Natural killer cell (primary cell): ENCODE results near the gene LRRTM3. TPM values are rescaled to one million over a fixed set of nuclear protein-coding genes. Genes with fewer than 3 reads are reported as not detected.

Experiments
- ATAC-seq, 3 donors: fragments of 150-1000 bp in 2 of 3; fragments of 200-7000 bp in 1 of 3; cut with Tn5 transposase; 1 replicate in 1 of 3; 2 replicates in 2 of 3; pipeline ENCODE4 v1.10.0; 2021; ENCODE audit warnings: mild to moderate bottlenecking in 2 of 3, moderate library complexity in 2 of 3
- DNase-seq, 2 donors: peaks; one replicate each; pipeline versions ENCODE4 v3.0.0 to v3.0.0-alpha.2; 2013 to 2021; ENCODE audit warnings: mixed read lengths in 1 of 2
- H3K27ac ChIP-seq: one replicate; pipeline ENCODE4 v1.5.1; 2013; ENCODE audit warnings: mild to moderate bottlenecking, low read length
- H3K27me3 ChIP-seq: one replicate; pipeline ENCODE4 v1.6.1; 2013; ENCODE audit warnings: low read length; ENCODE audit not compliant: control insufficient read depth, insufficient read depth
- H3K36me3 ChIP-seq: one replicate; pipeline ENCODE4 v1.6.1; 2013; ENCODE audit warnings: low read length; ENCODE audit not compliant: control insufficient read depth, insufficient read depth
- H3K4me1 ChIP-seq: one replicate; pipeline ENCODE4 v1.6.1; 2013; ENCODE audit warnings: low read length; ENCODE audit not compliant: control insufficient read depth, insufficient read depth
- H3K4me3 ChIP-seq: one replicate; pipeline ENCODE4 v1.5.1; 2013; ENCODE audit warnings: low read length
- H3K9me3 ChIP-seq: one replicate; pipeline ENCODE4 v1.6.1; 2013; ENCODE audit warnings: low read length; ENCODE audit not compliant: control insufficient read depth, insufficient read depth
- H3K27ac Mint-ChIP-seq, 2 donors: one replicate each; pipeline ENCODE4 v1.8.0; 2022; ENCODE audit warnings: mild to moderate bottlenecking in 2 of 2, mixed read lengths in 2 of 2, moderate library complexity in 1 of 2
- H3K27me3 Mint-ChIP-seq, 2 donors: one replicate each; pipeline ENCODE4 v1.8.0; 2022; ENCODE audit warnings: low read depth in 2 of 2, mixed read lengths in 2 of 2
- H3K36me3 Mint-ChIP-seq: one replicate; pipeline ENCODE4 v1.8.0; 2022; ENCODE audit warnings: mixed read lengths
- H3K4me1 Mint-ChIP-seq, 2 donors: one replicate each; pipeline ENCODE4 v1.8.0; 2022; ENCODE audit warnings: mixed read lengths in 2 of 2
- H3K4me3 Mint-ChIP-seq: one replicate; pipeline ENCODE4 v1.8.0; 2022; ENCODE audit warnings: mild to moderate bottlenecking, moderate library complexity, mixed read lengths
- H3K9me3 Mint-ChIP-seq, 2 donors: one replicate each; pipeline ENCODE4 v1.8.0; 2022; ENCODE audit warnings: mixed read lengths in 2 of 2
- WGBS: methylation state at CpG from one replicate; pipeline ENCODE4 v1.1.7; 2013; ENCODE audit warnings: missing lambda C conversion rate; ENCODE audit not compliant: insufficient coverage; 5-methylcytosine and 5-hydroxymethylcytosine counted together
- intact Hi-C: fragments of 100-400 bp; cut with micrococcal nuclease; formaldehyde crosslinking; loops from one replicate; pipeline ENCODE4 v1.14.2; 2022
- total RNA-seq, 4 donors: library from RNA; stranded (reverse); fragments of 120-200 nt in 1 of 4; gene quantifications; one replicate each; pipeline versions ENCODE4 v1.2.3 to v1.2.4, GENCODE V29; 2013 to 2022
- TF ChIP-seq, protein P1 (sequence below): fragments of 200-600 bp; IDR thresholded peaks from one replicate; pipeline ENCODE4 v1.8.0; 2022; ENCODE audit warnings: antibody characterized with exemption

LRRTM3 gene
- total RNA-seq, 3 donors from 2014 or later (not counting 1 experiment from before 2014, with no cell fraction given) = not detected

DNA sequence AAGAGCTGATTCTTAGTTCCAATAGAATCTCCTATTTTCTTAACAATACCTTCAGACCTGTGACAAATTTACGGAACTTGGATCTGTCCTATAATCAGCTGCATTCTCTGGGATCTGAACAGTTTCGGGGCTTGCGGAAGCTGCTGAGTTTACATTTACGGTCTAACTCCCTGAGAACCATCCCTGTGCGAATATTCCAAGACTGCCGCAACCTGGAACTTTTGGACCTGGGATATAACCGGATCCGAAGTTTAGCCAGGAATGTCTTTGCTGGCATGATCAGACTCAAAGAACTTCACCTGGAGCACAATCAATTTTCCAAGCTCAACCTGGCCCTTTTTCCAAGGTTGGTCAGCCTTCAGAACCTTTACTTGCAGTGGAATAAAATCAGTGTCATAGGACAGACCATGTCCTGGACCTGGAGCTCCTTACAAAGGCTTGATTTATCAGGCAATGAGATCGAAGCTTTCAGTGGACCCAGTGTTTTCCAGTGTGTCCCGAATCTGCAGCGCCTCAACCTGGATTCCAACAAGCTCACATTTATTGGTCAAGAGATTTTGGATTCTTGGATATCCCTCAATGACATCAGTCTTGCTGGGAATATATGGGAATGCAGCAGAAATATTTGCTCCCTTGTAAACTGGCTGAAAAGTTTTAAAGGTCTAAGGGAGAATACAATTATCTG is 1.6 kb downstream of the LRRTM3 start:
- Histone ChIP-seq H3K27me3 (no peaks in the 10 kb centered on the region), H3K4me3 (no peak overlapping the region), H3K4me1 (no peaks in the 10 kb centered on the region), H3K27ac (no peak overlapping the region), H3K36me3 (no peaks in the 10 kb centered on the region), H3K9me3 (no peaks in the 10 kb centered on the region)
- no peak overlapping the region for H3K27ac Mint-ChIP-seq
- ATAC-seq (no peak), DNase-seq (no peak)
- no peak overlapping the region for H3K4me3 Mint-ChIP-seq
- intact Hi-C loops = no loop called here
- no peaks in the 10 kb centered on the region for H3K4me1 Mint-ChIP-seq
- WGBS = 49% methylated on average over 11 of the region's 11 CpGs
- TF ChIP-seq, protein P1, sequence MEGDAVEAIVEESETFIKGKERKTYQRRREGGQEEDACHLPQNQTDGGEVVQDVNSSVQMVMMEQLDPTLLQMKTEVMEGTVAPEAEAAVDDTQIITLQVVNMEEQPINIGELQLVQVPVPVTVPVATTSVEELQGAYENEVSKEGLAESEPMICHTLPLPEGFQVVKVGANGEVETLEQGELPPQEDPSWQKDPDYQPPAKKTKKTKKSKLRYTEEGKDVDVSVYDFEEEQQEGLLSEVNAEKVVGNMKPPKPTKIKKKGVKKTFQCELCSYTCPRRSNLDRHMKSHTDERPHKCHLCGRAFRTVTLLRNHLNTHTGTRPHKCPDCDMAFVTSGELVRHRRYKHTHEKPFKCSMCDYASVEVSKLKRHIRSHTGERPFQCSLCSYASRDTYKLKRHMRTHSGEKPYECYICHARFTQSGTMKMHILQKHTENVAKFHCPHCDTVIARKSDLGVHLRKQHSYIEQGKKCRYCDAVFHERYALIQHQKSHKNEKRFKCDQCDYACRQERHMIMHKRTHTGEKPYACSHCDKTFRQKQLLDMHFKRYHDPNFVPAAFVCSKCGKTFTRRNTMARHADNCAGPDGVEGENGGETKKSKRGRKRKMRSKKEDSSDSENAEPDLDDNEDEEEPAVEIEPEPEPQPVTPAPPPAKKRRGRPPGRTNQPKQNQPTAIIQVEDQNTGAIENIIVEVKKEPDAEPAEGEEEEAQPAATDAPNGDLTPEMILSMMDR = no peak
- H3K36me3 Mint-ChIP-seq = no peaks in the 10 kb centered on the region
- peaks cover 2 to 14% of the 10 kb centered on the region in 2 donors for H3K27me3 Mint-ChIP-seq
- peaks cover 0 to 3% of the 10 kb centered on the region in 2 donors for H3K9me3 Mint-ChIP-seq

DNA sequence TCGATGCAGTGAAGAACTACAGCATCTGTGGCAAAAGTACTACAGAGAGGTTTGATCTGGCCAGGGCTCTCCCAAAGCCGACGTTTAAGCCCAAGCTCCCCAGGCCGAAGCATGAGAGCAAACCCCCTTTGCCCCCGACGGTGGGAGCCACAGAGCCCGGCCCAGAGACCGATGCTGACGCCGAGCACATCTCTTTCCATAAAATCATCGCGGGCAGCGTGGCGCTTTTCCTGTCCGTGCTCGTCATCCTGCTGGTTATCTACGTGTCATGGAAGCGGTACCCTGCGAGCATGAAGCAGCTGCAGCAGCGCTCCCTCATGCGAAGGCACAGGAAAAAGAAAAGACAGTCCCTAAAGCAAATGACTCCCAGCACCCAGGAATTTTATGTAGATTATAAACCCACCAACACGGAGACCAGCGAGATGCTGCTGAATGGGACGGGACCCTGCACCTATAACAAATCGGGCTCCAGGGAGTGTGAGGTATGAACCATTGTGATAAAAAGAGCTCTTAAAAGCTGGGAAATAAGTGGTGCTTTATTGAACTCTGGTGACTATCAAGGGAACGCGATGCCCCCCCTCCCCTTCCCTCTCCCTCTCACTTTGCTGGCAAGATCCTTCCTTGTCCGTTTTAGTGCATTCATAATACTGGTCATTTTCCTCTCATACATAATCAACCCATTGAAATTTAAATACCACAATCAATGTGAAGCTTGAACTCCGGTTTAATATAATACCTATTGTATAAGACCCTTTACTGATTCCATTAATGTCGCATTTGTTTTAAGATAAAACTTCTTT is 2.3 kb downstream of the LRRTM3 start:
- intact Hi-C loops = no loop called here
- TF ChIP-seq, protein P1 = no peak
- Histone ChIP-seq H3K4me3 (no peak overlapping the region), H3K9me3 (no peaks in the 10 kb centered on the region), H3K27ac (no peak overlapping the region), H3K27me3 (no peaks in the 10 kb centered on the region), H3K4me1 (no peaks in the 10 kb centered on the region), H3K36me3 (no peaks in the 10 kb centered on the region)
- Mint-ChIP-seq H3K9me3 (no peaks in the 10 kb centered on the region), H3K27ac (no peak overlapping the region), H3K36me3 (no peaks in the 10 kb centered on the region), H3K4me1 (no peaks in the 10 kb centered on the region), H3K27me3 (peaks cover 2 to 14% of the 10 kb centered on the region in 2 donors), H3K4me3 (no peak overlapping the region)
- no peak for DNase-seq
- no peak for ATAC-seq
- WGBS = 5% methylated on average over 28 of the region's 30 CpGs

DNA sequence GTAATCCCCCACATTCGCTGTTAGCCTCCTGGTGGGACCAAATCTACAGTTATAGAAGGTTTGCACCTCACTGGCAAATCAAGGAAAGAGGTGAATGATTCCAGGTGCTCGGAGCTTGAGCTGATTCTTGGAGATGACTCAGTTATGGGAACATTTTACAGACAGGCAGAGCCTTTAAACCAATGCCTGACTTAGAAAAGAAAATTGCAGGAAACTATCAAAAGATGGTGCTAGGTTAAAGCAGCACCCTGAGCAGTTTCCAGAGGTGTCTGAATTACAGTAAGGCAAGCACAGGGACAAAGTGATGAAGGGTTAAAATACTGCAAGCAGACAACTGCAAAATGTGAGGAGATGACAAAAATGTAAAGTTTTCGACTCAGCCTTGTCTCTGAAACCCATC is 2.9 kb downstream of the LRRTM3 start:
- Mint-ChIP-seq H3K4me1 (no peaks in the 10 kb centered on the region), H3K9me3 (no peaks in the 10 kb centered on the region), H3K27ac (no peak overlapping the region), H3K36me3 (no peaks in the 10 kb centered on the region), H3K4me3 (no peak overlapping the region), H3K27me3 (peaks cover 2 to 14% of the 10 kb centered on the region in 2 donors)
- H3K27ac ChIP-seq = no peak overlapping the region
- intact Hi-C loops = no loop called here
- WGBS = 33% methylated on average over 3 of the region's 3 CpGs
- no peaks in the 10 kb centered on the region for H3K4me1 ChIP-seq
- no peaks in the 10 kb centered on the region for H3K27me3 ChIP-seq
- TF ChIP-seq, protein P1 = no peak
- DNase-seq (no peak), ATAC-seq (no peak)
- no peak overlapping the region for H3K4me3 ChIP-seq
- H3K36me3 ChIP-seq = no peaks in the 10 kb centered on the region
- H3K9me3 ChIP-seq = no peaks in the 10 kb centered on the region
